GM12873 (cell line): Measurements from ENCODE around the gene HPSE2.

Experiments
- TF ChIP-seq, protein P1 (sequence below): IDR thresholded peaks from 2 replicates; pipeline ENCODE4 v1.5.1; 2012; ENCODE audit warnings: low read depth, mild to moderate bottlenecking, moderate library complexity, low read length, control low read depth; ENCODE audit not compliant: insufficient read depth; ENCODE audit errors: missing control alignments

The HPSE2 gene

DNA sequence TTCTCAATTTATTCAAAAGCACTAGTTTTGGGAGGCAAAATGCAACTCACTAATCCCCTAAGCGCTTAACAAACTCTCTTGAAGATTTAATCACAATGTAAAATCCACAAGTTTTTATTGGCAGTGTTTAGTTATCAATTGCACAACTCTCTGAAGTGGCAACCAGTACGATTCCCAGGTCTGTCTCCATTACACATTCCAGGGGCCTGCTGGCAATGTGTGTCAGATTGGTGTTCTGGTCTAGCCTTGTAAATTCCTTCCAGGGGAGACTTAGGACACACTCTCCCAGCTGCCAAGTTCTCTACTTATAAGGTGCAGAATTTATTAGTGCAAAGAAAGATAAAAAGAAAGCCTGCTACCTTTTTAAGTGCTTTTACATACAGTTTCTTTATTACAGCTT is 624.2 kb downstream of the HPSE2 start:
- TF ChIP-seq, protein P1, sequence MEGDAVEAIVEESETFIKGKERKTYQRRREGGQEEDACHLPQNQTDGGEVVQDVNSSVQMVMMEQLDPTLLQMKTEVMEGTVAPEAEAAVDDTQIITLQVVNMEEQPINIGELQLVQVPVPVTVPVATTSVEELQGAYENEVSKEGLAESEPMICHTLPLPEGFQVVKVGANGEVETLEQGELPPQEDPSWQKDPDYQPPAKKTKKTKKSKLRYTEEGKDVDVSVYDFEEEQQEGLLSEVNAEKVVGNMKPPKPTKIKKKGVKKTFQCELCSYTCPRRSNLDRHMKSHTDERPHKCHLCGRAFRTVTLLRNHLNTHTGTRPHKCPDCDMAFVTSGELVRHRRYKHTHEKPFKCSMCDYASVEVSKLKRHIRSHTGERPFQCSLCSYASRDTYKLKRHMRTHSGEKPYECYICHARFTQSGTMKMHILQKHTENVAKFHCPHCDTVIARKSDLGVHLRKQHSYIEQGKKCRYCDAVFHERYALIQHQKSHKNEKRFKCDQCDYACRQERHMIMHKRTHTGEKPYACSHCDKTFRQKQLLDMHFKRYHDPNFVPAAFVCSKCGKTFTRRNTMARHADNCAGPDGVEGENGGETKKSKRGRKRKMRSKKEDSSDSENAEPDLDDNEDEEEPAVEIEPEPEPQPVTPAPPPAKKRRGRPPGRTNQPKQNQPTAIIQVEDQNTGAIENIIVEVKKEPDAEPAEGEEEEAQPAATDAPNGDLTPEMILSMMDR: no peak

DNA sequence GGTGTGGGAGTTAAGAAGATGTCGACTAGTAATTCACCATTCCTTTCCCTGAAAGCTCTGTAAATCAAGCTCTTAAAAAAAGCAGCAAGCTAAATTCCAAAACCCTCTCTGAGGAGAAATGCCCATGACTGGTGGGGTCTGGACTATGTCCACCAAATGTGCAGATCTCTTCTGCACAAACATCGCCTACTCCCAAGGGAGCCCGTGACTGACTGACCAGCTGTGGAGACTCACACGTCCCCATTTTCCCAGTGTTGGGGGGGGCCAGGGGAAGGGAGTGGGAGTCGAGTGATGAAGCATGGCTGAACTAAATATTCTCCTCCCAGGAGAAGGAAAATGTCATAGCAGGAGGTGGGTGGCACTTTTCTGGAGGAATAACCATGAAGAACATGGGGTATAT is 624.8 kb downstream of the HPSE2 start:
- TF ChIP-seq, protein P1: no peak

DNA sequence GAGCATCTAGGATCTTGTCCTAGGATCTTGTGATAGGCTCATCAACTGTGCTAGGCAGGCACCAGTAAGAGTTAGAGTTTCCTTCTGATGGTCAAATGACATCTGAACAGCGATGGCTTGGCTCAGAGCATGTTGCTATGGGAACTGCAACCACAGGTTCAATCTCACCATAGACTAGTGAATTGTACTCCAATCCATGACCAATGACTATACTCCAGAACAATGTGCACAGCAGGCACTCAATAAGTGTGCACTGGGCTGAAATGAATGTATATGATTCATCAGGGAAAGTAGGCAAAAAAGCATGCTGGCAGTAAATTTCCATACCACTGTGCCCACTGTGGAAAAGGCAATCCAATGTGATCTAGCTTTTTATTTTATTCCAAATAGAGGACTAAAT is 625.4 kb downstream of the HPSE2 start:
- TF ChIP-seq, protein P1: no peak

DNA sequence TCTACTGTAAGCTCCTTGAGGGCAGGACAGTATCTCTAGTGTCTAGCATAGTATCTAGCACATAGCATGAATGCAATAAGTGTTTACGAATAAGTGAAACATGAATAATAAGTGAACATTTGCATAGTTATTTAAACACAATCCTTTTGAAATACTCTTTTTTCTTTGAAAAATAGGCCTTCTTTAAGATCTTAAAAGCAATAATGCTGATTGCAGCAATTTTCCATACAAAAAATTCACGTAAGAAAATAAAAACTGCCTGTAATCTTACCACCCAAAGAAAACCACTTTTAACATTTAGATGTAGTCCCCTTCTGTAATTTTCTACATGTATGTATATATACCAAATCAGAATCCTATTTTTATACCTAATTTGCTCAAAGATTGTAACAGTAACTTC is 626.4 kb downstream of the HPSE2 start:
- TF ChIP-seq, protein P1: no peak

DNA sequence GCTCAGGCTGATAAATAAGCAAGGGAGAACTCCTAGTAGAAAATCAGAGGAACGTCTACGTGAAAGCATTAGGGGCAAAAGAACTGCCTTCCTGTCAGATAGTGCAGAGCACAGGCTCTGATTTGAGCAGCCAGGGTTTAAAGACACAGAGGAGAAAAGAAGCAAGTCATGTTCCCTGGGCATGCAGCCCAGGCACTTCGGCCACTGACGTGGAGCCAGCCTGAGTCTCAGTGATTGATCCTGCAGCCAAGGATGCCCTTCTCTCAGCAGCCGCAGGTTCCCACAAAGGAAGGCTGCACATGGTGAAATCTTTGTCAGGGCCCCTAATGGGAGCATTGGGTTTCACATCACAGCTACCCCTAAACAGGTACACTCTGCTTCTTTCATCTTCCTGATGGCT is 627.2 kb downstream of the HPSE2 start:
- TF ChIP-seq, protein P1: no peak

DNA sequence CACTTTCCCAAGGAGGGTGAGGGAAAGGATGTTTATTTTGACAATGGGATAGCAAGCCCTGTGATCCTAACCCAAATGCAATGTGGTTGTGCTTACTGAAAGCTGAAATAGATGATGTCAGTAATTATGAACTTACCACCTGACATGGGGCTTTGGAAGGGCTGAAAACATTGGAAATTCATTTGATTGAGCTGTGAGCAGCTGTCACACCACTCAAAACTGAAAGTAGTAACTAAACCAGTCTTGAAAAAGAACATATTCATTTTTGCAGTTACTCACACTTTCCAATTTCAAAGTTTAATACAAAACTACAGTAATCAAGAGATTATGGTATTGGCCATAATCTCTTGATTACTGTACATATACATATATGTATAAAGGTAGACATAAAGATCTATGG is 633.4 kb downstream of the HPSE2 start:
- TF ChIP-seq, protein P1: no peak

DNA sequence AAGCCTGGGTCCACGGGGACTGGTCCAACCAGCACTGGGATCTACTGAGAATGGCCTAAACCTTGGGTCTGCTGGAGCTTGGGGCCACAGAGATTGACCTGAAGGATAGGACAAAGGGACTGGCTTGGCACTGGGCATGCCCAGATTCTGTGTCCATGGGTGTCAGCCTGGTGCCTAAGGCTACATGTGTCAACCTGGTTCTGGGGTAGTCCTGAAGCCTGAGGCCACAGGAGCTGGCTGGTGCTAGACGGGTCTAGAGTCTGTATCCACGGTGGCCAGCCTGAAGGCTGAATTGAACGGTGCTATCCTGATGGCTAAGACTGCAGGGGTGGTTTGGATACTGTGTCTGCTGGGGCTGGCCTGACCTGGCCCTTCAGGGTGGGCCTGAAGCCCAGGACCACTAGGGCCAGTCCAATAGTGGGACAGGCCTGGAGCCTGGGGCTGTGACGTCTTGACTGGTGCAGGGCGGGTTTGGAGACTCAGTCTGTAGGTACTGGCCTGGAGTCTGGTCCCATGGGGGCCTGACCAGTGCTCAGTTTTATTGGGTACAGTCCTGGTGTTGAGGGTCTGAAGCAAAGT is 636.5 kb downstream of the HPSE2 start:
- TF ChIP-seq, protein P1: no peak

DNA sequence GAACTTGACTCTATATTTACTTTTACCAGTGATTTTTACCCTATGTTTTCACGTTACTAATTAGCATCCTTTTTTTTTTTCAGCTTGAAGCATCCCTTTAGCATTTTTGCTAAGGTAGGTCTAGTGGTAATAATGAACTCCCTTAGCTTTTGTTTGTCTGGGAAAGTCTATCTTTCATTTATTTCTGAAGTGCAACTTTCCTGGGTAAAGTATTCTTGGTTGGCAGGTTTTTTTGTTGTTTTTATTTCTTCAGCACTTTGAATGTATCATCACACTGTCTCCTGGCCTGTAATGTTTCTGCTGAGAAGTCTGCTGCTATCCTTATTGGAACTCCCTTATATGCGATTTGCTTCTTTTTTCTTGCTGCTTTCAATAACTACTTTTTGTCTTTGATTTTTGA is 639.2 kb downstream of the HPSE2 start:
- TF ChIP-seq, protein P1: no peak
